ENCODE measurements around the gene PSME1. TPM values are rescaled to one million over a fixed set of nuclear protein-coding genes. Genes with fewer than 3 reads are reported as not detected.
A peak's percentile ranks its signal among the peaks of the same experiment; 100 is the strongest.

PSME1 gene
- total and polyA plus RNA-seq, 2 of the 13 experiments (the other 11 are each of a cell fraction or from before 2014, with no cell fraction given) = 159 to 608 TPM

DNA sequence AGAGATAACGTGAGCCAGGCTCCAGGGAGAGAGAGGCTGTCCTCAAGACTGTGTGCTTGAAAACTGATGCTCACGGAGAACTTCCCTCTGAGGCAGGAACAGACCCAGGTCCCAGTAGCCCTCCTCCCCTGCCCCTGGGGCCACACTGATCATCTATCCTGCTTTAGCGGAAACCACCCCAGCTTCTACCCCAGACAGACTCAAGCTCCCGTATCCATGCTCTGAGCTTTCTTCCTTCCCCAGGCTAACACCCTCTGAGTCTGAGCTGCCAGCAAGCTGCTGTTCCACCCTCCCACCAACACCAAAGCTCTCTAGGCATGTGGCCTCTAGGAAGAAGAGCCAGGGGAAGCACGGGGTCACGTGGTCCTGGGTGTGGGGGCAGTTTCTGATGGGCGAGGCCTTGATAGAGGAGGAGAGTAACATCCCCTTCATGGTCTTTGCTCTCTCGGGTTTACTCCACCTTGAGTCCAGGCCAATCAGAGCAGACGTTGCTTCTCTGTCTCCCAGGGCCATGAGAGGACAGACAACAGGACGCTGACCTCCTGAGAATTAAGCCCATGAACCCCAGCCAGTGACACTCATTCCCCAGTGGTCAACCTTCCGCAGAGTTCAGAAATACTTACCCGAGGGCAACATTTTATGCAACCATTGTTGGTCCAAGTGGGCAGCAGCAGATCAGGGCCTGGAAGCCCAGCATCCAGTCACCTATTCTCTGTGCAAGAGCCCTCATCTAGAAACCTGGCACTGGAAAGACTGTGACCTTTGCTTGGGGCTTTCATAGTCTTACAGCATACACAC lies 40.5 kb upstream of the PSME1 start (continued):
- TF ChIP-seq, protein P1, sequence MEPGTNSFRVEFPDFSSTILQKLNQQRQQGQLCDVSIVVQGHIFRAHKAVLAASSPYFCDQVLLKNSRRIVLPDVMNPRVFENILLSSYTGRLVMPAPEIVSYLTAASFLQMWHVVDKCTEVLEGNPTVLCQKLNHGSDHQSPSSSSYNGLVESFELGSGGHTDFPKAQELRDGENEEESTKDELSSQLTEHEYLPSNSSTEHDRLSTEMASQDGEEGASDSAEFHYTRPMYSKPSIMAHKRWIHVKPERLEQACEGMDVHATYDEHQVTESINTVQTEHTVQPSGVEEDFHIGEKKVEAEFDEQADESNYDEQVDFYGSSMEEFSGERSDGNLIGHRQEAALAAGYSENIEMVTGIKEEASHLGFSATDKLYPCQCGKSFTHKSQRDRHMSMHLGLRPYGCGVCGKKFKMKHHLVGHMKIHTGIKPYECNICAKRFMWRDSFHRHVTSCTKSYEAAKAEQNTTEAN (CRISPR knock-in tag; conservative IDR thresholded peaks at IDR 0.05) = peak; percentile 96
- TF ChIP-seq STAT6 (CRISPR knock-in tag; IDR thresholded peaks at IDR 0.05; ENCODE audit: borderline replicate concordance) (peak; percentile 96), HINFP (CRISPR knock-in tag; IDR thresholded peaks at IDR 0.05; ENCODE audit: low read depth) (peak; percentile 94; the same call in 1 of the 2 replicates), ZNF589 (CRISPR knock-in tag; conservative IDR thresholded peaks at IDR 0.05) (no peak), ZNF274 (CRISPR knock-in tag; IDR thresholded peaks at IDR 0.05) (peak; percentile 99), ZNF577 (CRISPR knock-in tag; IDR thresholded peaks at IDR 0.05; ENCODE audit: borderline replicate concordance, low read depth) (peak; percentile 95; the same call in 1 of the 2 replicates), ZNF790 (CRISPR knock-in tag; IDR thresholded peaks at IDR 0.05; ENCODE audit: borderline replicate concordance) (no peak), HIVEP1 (CRISPR knock-in tag; IDR thresholded peaks at IDR 0.05) (peak; percentile 98), ZNF543 (CRISPR knock-in tag; IDR thresholded peaks at IDR 0.05) (peak; percentile 98), ZNF136 (CRISPR knock-in tag; IDR thresholded peaks at IDR 0.05; ENCODE audit: low read depth) (peak; percentile 98), SRF (IDR thresholded peaks at IDR 0.05; ENCODE audit: low read depth, low read length) (peak; percentile 32; the same call in 1 of the 2 replicates), SAFB2 (CRISPR knock-in tag; IDR thresholded peaks at IDR 0.05; ENCODE audit: borderline replicate concordance, low read depth) (peak; percentile 99; the same call in 1 of the 2 replicates), PAX8 (CRISPR knock-in tag; IDR thresholded peaks at IDR 0.05; ENCODE audit: borderline replicate concordance) (peak; percentile 97; the same call in 1 of the 2 replicates), SNAI1 (CRISPR knock-in tag; IDR thresholded peaks at IDR 0.05; ENCODE audit: borderline replicate concordance) (peak; percentile 91; the same call in 1 of the 2 replicates), ZFP41 (CRISPR knock-in tag; IDR thresholded peaks at IDR 0.05; ENCODE audit: borderline replicate concordance) (peak; percentile 98; the same call in 1 of the 2 replicates), ARID3A (IDR thresholded peaks at IDR 0.05; ENCODE audit: low read depth, low read length) (peak; percentile 90), GATAD1 (CRISPR knock-in tag; IDR thresholded peaks at IDR 0.05) (peak; percentile 88), TCF12 (IDR thresholded peaks at IDR 0.05) (no peak), TCF12 (CRISPR knock-in tag; IDR thresholded peaks at IDR 0.05) (peak; percentile 96; the same call in 1 of the 2 replicates), MIXL1 (CRISPR knock-in tag; IDR thresholded peaks at IDR 0.05) (peak; percentile 97), MTA3 (CRISPR knock-in tag; IDR thresholded peaks at IDR 0.05) (no peak)
- TF ChIP-seq, protein P2, sequence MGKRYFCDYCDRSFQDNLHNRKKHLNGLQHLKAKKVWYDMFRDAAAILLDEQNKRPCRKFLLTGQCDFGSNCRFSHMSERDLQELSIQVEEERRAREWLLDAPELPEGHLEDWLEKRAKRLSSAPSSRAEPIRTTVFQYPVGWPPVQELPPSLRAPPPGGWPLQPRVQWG (CRISPR knock-in tag; IDR thresholded peaks at IDR 0.05; ENCODE audit: borderline replicate concordance, low read depth) = no peak

Data from HepG2 (cell line).